HEK293T (cell line): ENCODE measurements around the gene STK40.

Experiments used
- FOXM1 ChIP-seq: fragments of 450-650 bp; IDR thresholded peaks from 2 replicates; pipeline ENCODE4 v1.6.1; 2017; ENCODE audit warnings: mild to moderate bottlenecking, borderline replicate concordance
- SUZ12 ChIP-seq: fragments of 450-650 bp; IDR thresholded peaks from 2 replicates; pipeline ENCODE4 v1.6.1; 2016; ENCODE audit warnings: mild to moderate bottlenecking
- TARDBP ChIP-seq: fragments of 450-650 bp; IDR thresholded peaks from 2 replicates; pipeline ENCODE4 v1.6.1; 2016

DNA sequence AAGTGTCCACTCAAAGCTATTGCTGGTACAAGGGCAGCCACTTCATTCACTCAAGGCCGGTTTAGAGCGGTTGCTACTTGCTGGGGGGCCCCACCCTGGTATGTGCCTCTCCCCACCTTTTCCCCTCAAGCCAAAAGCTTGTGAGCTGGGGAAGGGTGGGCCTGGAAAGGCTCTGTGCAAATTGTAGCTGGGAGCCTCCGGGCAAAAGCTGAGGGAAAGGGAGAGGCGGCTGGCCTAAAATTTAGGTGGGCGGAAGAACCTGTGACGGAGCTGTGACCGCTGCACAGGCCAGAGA, 79.9 kb downstream of the STK40 start:
- TF ChIP-seq TARDBP (no peak), FOXM1 (no peak), SUZ12 (no peak)
